SHP77 treated with DMSO at 0.1 percent for 48 hours (cell line): ENCODE data around the gene ARCN1.
A peak's percentile ranks its signal among the peaks of the same experiment; 100 is the strongest.

Experiments
- DNase-seq: peaks from one replicate; lab custom pipeline; 2025; lab: John Stamatoyannopoulos, UW

Gene ARCN1

GRCh38 chr11:118621784-118622375 lies 49.7 kb downstream of the ARCN1 start:
- no peak for DNase-seq

DNA sequence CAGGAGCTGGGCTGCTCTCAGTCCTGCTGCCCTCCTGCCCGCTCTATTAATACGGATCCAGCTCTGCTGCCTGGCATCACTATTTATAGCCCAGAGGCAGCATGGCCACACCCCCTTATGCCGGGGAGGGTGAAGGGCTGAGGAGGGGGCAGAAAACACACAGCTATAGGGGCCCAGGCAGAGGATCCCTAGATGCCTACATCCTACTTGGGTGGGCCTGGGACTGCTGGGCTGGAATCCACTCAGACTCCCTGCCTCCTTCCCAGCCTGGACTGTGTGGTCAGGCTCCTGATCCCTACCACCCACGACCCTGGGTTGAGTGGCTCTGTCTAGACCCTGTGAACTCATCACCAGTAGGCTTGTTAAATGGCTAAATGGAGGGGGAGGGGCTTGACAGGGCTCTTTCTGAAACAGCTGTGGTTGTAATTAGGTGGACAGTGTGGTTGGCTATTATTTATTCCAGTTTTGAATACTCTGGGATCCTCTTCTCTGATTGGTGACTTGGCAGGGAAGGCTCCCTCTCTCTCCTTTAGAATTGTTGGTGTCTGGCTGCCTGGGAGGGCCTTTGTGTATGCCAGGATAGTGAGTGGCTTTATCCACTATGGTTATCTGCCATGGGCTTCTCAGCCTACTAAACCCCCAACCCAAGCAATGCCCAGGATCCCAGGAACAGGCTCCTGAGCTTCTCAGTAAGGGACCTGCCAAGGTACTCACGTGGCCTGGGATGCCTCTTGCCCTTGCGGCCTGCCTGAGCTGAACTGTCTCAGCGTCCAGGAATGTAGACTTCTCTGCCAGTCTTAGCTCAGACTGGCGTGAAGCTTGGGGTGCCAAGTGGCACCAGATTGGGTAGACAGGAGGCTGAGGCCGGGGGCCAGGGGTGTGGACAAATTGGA lies 50.4 kb downstream of the ARCN1 start:
- DNase-seq: peak; percentile 86

DNA sequence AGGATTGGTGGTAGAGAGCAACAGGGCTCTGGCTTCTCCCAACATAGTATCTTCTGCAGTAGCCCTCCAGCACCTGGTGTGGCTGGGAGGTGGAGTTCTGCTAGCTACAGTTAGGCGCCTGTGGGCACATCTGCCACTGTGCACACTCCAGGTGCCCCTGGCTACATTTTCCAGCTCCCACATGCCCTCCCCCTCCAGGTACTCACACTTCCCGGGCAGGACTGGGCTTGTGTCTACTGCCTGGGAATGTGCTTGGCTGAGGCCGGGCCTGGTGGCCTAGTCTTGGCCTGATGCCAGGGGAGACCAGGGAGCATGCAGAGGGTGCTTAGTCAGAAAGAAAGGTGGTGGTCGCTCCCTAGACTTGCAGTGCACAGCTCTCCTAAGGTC lies 51.1 kb downstream of the ARCN1 start:
- DNase-seq: peak; percentile 94

- DNase-seq: no peak
Measured at GRCh38 chr11:118625036-118625690, 53.0 kb downstream of the ARCN1 start.

DNA sequence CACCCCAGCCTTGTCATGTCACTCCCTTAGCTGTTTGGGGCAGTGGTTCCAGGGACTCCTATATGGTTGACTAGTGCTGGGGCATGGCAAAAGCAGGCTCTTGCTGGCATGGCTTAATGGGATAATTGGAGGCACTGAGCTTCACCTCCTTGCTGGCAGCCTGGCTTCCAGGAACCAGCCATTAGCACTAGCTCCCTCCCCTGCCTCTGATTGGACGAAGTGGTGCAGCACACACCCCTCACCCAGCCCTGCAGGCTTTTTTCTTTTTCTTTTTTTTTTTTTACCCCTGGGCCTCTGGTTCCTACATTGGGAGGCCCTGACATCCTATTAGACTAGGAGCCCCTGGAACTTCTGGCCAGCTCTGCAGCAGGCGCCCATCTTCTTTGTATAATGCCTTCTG lies 53.8 kb downstream of the ARCN1 start:
- DNase-seq: no peak

DNA sequence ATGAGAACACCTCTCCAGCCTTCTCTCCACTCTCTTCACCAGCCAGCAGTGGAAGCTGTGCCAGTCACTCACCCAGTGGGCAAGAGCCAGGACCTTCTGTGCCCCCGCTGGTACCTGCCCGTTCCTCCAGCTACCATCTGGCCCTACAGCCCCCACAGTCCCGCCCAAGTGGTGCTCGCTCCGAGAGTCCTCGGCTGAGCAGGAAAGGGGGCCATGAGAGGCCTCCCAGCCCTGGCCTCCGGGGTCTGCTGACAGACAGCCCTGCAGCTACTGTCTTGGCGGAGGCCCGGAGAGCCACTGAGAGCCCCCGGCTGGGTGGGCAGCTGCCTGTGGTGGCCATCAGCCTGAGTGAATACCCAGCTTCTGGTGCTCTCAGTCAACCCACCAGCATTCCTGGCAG lies 55.4 kb downstream of the ARCN1 start:
- DNase-seq: no peak

DNA sequence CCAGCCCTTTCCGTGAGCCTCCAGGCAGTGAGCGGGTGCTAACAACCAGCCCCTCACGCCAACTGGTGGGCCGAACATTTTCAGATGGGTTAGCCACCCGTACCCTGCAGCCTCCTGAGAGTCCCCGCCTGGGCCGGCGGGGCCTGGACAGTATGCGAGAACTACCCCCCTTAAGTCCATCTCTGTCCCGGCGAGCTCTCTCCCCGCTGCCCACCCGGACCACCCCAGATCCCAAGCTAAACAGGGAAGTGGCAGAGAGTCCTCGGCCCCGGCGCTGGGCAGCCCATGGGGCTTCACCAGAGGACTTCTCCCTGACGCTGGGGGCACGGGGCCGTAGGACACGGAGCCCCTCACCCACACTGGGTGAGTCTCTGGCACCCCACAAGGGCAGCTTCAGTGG lies 55.8 kb downstream of the ARCN1 start:
- DNase-seq: no peak

DNA sequence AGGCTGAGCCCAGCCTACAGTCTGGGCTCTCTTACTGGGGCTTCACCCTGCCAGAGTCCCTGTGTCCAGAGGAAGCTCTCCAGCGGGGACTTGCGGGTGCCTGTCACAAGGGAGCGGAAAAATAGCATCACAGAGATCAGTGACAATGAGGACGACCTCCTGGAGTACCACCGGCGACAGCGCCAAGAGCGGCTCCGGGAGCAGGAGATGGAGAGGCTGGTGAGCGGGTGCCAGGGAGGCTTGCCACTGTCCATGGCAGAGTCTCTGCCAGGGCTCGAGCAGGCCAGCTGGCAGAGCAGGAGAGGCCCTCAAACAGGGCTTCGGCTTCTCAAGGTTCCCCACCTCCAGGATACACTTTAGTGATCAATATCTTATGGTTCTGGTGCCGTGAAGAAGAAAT lies 56.2 kb downstream of the ARCN1 start:
- DNase-seq: no peak

GRCh38 chr11:118628861-118629549 lies 56.8 kb downstream of the ARCN1 start:
- no peak for DNase-seq

GRCh38 chr11:118629761-118630661 lies 57.8 kb downstream of the ARCN1 start:
- no peak for DNase-seq

DNA sequence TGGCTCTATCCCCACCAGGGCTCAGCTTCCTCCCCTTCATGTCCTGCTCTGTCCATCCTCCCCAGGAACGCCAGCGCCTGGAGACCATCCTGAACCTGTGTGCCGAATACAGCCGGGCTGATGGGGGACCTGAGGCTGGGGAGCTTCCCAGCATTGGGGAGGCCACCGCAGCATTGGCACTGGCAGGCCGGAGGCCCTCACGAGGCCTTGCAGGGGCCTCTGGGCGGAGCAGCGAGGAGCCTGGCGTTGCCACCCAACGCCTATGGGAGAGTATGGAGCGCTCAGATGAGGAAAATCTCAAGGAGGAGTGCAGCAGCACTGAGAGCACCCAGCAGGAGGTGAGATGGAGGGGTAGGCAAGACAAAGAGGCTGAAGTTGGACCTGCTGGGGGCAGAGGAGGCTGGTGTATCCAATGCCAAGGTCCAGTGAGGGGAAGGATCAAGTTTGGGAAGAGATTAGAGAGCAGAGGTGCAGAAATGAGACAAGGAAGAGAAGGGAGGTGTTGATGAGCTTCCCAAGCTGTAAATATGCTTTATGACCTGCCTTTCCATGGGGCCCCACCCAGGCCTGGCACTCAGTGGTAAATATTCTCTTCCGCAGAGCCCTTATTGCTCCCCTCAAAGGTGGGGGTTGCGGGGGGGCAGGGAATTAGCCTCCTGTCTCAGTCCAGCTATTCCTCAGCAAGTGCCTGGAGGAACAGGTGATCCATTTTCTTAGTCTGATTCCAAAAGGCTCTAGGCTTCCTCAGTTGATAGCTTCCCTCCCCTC lies 59.1 kb downstream of the ARCN1 start:
- no peak for DNase-seq

DNA sequence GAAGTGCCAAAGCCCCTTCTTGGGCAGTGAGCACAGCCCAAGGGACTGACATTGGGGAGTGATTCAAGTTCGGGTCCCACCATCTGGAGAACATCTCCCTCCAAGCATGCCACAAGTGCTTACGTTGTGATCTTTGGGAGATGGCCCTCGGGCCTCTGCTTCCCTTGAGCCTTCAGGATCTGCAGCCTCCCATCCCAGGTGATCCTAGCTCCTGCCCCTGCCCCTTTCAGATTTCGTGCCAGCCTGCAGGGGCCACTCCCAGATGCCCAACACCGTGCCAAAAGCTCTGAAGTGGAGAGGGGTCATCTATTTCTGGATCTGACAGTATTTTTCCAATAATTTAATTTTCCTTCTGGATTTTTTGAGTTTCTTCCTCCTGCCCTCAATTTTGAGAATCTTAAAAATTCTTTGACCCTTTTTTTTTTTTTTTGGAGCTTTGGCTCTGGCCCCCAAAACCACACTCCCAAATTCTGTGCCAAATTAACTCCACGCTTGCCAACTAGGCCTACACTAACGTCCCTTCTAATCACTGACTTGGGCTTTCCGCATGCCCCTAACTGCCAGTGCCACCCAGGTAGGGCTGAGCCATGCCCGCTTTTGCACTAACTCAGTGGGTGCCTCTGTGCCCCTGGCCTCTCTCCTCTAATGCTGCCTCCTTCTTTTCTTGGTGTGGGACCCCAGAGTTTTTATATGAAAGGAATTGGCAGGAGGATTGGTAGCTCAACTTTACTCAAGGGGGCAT lies 60.5 kb downstream of the ARCN1 start:
- DNase-seq: no peak

GRCh38 chr11:118633319-118633690 lies 61.1 kb downstream of the ARCN1 start:
- no peak for DNase-seq

DNA sequence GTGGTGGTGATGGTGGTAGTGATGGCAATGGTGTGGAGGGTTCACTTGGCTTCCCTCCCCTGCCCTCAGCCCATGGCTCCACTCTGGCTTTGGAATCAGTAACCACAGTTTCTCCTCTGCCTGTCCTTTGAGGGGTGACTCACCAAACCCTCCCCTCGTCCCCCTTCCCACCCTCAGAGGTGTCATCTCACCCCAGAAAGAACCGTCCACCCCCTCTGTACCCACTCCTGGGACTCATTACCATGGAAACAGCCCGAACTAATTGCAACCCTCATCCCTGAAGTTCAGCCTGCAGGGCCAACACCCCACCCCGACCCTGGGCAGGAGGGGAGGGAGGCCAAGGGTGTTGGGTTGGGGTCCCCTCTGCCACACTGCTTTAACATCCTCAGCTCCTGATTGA lies 61.8 kb downstream of the ARCN1 start:
- no peak for DNase-seq

DNA sequence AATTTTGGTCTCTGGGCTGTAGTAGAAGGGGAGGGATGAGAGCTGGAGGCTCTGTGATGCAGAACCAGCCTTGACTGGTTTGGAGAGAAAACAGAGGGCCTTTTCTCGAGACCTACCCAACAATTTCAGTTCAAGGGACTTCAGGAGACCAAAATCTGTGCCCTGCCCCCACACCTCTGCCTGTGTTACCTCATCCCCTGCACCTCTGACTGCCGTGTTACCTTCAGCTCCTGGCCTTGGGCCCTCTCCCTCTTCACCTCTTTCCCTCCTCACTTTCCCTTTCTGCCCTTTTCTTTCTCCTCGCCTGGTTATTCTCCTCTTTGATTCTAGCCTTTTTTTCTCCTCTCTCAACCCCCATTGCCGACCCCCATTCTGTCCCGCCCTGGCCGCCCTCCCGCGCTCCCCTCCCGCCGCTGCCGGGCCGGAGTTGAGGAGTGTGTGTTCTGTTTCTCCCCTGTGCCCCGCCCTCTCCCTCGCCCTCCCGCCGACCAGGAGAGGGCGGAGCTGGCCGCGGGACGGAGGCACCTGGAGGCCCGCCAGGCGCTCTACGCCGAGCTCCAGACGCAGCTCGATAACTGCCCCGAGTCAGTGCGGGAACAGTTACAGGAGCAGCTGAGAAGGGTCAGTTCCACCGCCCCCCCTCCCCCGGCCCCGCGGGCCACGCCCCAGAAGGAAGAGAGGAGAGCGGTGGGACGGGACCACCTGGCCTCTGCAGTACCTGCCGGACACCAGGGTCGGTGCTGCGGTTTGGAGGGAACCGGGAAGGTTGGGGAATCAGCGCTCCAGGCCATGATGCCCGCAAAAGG lies 62.4 kb downstream of the ARCN1 start:
- peak; percentile 26 for DNase-seq

DNA sequence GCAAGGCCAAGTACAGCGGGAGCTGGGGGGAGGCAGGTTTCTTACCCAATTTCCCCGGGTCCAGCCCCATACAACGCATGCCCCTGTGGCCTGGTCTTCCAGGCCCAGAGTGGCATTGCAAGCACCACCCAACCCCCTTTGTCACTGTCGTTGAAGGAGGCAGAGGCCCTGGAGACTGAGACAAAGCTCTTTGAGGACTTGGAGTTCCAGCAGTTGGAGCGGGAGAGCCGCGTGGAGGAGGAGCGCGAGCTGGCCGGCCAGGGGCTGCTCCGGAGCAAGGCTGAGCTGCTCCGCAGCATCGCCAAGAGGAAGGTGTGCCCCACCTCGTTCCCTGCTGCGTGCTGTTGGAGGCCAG lies 63.0 kb downstream of the ARCN1 start:
- DNase-seq: no peak

DNA sequence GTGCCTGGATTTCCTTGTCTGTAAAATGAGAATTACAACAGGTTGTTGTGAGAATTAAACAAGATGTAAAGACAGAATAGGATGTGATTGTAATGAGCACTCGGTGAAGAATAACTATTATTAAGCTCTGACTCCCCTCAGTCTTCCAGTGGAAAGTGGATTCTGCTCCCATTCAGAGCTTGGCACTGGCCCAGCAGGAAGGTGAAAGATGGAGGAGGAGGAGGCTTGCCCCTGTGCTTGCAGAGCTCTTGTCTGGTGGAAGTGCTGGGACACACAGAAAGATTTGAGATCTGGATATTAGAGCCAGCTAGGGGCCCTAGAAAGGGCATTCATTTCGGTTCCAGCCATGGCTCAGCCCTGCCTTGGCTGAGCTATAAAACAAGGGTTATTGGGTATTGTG lies 63.4 kb downstream of the ARCN1 start:
- DNase-seq: no peak

- DNase-seq: no peak
Measured at GRCh38 chr11:118636569-118637290, 64.5 kb downstream of the ARCN1 start.

GRCh38 chr11:118638726-118639125 lies 66.5 kb downstream of the ARCN1 start:
- no peak for DNase-seq
